Esophagus muscularis mucosa (tissue), 3 donors: ENCODE measurements around the gene SMPDL3B.

ENCODE experiments used
- POLR2AphosphoS5 ChIP-seq, 2 donors: sonication (generic); formaldehyde crosslinking; IDR thresholded peaks; one replicate each; pipeline ENCODE4 v1.6.1; 2017; ENCODE audit warnings: antibody characterized with exemption in 2 of 2
- TF ChIP-seq, protein P1 (sequence below), 3 experiments: fragments of 200-600 bp in 2 of 3; fragments of 450-650 bp in 1 of 3; sonication (generic) in 2 of 3; IDR thresholded peaks; one replicate each; pipeline ENCODE4 v1.5.1; 2017 to 2019; ENCODE audit warnings: antibody characterized with exemption in 3 of 3, mild to moderate bottlenecking in 2 of 3, moderate library complexity in 1 of 3

DNA sequence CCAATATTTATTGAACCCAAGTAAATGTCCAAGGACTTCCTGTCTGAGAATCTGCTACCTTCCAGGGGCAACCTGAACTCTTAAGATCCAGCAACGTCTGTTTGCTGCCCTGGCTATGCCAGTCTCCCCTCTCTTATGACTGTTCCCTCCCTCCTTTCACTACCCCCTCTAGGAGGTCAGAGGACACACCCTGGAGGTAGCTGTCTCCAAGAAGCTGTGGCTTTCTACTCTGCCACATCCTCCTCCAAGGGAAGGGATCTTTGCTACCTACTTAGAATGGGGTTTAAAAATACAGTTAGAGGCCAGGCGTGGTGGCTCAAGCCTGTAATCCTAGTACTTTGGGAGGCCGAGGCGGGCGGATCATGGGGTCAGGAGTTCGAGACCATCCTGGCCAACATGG, 3.6 kb upstream of the SMPDL3B start:
- TF ChIP-seq POLR2AphosphoS5 (IDR thresholded peaks at IDR 0.05) = no peak
- TF ChIP-seq, protein P1, sequence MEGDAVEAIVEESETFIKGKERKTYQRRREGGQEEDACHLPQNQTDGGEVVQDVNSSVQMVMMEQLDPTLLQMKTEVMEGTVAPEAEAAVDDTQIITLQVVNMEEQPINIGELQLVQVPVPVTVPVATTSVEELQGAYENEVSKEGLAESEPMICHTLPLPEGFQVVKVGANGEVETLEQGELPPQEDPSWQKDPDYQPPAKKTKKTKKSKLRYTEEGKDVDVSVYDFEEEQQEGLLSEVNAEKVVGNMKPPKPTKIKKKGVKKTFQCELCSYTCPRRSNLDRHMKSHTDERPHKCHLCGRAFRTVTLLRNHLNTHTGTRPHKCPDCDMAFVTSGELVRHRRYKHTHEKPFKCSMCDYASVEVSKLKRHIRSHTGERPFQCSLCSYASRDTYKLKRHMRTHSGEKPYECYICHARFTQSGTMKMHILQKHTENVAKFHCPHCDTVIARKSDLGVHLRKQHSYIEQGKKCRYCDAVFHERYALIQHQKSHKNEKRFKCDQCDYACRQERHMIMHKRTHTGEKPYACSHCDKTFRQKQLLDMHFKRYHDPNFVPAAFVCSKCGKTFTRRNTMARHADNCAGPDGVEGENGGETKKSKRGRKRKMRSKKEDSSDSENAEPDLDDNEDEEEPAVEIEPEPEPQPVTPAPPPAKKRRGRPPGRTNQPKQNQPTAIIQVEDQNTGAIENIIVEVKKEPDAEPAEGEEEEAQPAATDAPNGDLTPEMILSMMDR (IDR thresholded peaks at IDR 0.05) = no peak
